ENCODE results near the gene RPS21.

DNA sequence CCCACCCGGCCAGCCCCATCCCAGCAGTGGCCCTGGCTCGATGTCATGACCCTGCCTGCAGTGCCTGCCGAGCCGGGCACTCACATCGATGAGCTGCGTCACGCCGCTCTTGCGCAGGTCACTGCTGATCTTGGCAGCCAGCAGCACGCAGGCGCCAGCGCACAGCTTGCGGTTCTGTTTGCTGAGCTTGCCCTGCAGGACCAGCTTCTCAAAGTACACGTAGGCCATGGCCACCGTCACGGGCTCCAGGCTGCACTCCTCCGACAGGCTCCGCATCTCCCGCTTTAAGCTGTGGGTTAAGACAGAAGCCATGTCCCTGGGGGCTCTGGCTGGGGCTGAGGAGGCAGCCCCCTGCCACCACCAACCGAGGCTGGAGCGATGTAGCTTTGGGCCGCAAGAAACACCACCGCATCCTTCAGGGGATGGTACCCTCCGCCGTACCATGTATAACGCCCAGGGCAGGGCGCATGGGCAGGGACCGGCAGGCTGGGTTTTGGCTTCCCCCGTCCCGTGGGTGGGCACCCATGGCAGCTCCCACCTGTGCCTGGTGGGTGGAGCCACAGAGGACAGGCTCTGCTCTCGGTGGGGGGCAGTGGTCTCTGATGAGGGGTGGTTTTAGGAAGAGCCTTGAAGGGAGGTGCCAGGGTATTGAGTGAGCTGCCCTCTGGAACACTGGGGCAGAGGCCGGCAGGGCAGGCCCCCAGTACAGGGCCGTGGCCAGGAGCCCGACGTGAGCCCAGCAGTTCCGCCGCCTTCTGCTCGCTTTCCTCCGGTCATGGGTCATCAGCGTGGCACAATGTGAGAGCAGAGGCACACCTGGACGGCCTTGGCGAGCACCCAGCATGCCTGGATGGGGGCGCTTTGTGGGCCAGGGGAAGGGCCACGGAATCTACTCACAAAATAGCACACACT lies 4.5 kb downstream of the RPS21 start:
- TF ChIP-seq, protein P1, sequence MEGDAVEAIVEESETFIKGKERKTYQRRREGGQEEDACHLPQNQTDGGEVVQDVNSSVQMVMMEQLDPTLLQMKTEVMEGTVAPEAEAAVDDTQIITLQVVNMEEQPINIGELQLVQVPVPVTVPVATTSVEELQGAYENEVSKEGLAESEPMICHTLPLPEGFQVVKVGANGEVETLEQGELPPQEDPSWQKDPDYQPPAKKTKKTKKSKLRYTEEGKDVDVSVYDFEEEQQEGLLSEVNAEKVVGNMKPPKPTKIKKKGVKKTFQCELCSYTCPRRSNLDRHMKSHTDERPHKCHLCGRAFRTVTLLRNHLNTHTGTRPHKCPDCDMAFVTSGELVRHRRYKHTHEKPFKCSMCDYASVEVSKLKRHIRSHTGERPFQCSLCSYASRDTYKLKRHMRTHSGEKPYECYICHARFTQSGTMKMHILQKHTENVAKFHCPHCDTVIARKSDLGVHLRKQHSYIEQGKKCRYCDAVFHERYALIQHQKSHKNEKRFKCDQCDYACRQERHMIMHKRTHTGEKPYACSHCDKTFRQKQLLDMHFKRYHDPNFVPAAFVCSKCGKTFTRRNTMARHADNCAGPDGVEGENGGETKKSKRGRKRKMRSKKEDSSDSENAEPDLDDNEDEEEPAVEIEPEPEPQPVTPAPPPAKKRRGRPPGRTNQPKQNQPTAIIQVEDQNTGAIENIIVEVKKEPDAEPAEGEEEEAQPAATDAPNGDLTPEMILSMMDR (IDR thresholded peaks at IDR 0.05), result no peak
- no peak for TF ChIP-seq POLR2A (IDR thresholded peaks at IDR 0.05)

Measured in heart left ventricle (tissue), 13 donors.